Measurements from ENCODE around the gene RUVBL1. TPM values are rescaled to one million over a fixed set of nuclear protein-coding genes. Genes with fewer than 3 reads are reported as not detected.

The RUVBL1 gene
- total and polyA plus RNA-seq, 2 of the 4 experiments (the other 2 are of a cell fraction) = 68.7 to 83.3 TPM

DNA sequence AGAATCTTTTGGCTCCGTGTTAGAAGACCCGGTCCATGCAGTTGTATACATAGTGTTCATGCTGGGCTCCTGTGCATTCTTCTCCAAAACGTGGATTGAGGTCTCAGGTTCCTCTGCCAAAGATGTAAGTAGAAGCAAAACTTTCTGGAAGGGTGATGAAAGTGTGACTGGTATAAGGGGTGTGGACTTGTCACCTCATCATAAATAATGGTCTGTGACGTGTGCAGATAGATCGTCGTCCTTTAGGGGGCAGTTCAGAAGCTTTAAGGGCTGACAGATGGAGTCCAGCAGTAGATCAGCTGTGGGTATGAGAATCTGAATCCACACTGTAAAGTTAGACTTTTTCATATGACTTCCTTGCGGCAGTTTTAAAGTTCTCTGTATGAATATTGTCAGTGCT is 56.1 kb downstream of the RUVBL1 start:
- peaks cover 75% of the 10 kb centered on the region for H4K20me1 ChIP-seq (ENCODE audit: insufficient read depth, low read length)

More for the DNA sequence above, 56.1 kb downstream of the RUVBL1 start:
- no peak overlapping the region for H2AK5ac ChIP-seq (ENCODE audit: low read depth, low read length)
- H3K36me3 ChIP-seq (ENCODE audit: control insufficient read depth, insufficient read depth, low read length) = peaks cover 85% of the 10 kb centered on the region
- BruUV-seq (replicated peaks) = no TSS peak
- no peak overlapping the region for H3K4me3 ChIP-seq (ENCODE audit: insufficient read depth, low read depth, low read length)
- CTCF ChIA-PET = interaction anchor here (1.1 kb wide), 1 partner anchor 17 kb away, joined by 3 read pairs; no protein-coding TSS in a partner anchor
- no peak overlapping the region for H2BK20ac ChIP-seq (ENCODE audit: low read depth, low read length)
- no peaks in the 10 kb centered on the region for H3K9me3 ChIP-seq (ENCODE audit: control insufficient read depth, insufficient read depth, low read length)
- ATAC-seq (ENCODE audit: low read depth) = no peak
- no peak overlapping the region for H3K9ac ChIP-seq (ENCODE audit: low read depth, low read length)
- H3K27ac ChIP-seq (ENCODE audit: insufficient read depth, low read length) = no peak overlapping the region
- in situ Hi-C loops (cut with MboI; ENCODE audit: low sequenced_read_pairs) (no loop called here), dilution Hi-C loops (cut with HindIII; ENCODE audit: low sequenced_read_pairs, unreplicated experiment) (no loop called here), intact Hi-C loops (cut with micrococcal nuclease) (no loop called here)
- no peak overlapping the region for H3K4me2 ChIP-seq (ENCODE audit: low read depth, low read length)
- H3K23ac ChIP-seq (ENCODE audit: low read depth, low read length) = no peak overlapping the region
- no peak overlapping the region for H2AK9ac ChIP-seq (replicated peaks; ENCODE audit: low read depth, low read length, poor library complexity)
- no peak overlapping the region for H3K4ac ChIP-seq (ENCODE audit: low read depth, low read length)
- no peak overlapping the region for H4K8ac ChIP-seq (ENCODE audit: low read depth in 2 of 2, low read length in 2 of 2)
- no peak overlapping the region for H3K18ac ChIP-seq (ENCODE audit: low read depth, low read length)
- H3K56ac ChIP-seq (ENCODE audit: extremely low read depth, insufficient read depth, low read length) = no peak overlapping the region
- H2BK5ac ChIP-seq (ENCODE audit: low read depth, low read length, poor library complexity, severe bottlenecking) = no peak overlapping the region
- H3K14ac ChIP-seq (replicated peaks; ENCODE audit: low read depth, low read length) = no peak overlapping the region
- H3K27me3 ChIP-seq (ENCODE audit: control insufficient read depth, insufficient read depth, low read length) = no peaks in the 10 kb centered on the region
- H4K91ac ChIP-seq (ENCODE audit: insufficient read depth, low read depth, low read length) = no peak overlapping the region
- H3K79me1 ChIP-seq (ENCODE audit: low read depth in 1 of 2, low read length in 2 of 2) = peaks cover 55 to 81% of the 10 kb centered on the region in 2 experiments
- TF ChIP-seq NFE2L2 (IDR thresholded peaks at IDR 0.05; ENCODE audit: low read depth, low read length) = no peak
- TF ChIP-seq BHLHE40 (IDR thresholded peaks at IDR 0.05; ENCODE audit: low read depth, low read length) = no peak
- TF ChIP-seq CHD1 (IDR thresholded peaks at IDR 0.05; ENCODE audit: low read depth, low read length) = no peak
- no peak for TF ChIP-seq RAD21 (IDR thresholded peaks at IDR 0.05; ENCODE audit: low read length)
- TF ChIP-seq MAZ (IDR thresholded peaks at IDR 0.05; ENCODE audit: borderline replicate concordance, low read depth, low read length) = no peak
- TF ChIP-seq, protein P1, sequence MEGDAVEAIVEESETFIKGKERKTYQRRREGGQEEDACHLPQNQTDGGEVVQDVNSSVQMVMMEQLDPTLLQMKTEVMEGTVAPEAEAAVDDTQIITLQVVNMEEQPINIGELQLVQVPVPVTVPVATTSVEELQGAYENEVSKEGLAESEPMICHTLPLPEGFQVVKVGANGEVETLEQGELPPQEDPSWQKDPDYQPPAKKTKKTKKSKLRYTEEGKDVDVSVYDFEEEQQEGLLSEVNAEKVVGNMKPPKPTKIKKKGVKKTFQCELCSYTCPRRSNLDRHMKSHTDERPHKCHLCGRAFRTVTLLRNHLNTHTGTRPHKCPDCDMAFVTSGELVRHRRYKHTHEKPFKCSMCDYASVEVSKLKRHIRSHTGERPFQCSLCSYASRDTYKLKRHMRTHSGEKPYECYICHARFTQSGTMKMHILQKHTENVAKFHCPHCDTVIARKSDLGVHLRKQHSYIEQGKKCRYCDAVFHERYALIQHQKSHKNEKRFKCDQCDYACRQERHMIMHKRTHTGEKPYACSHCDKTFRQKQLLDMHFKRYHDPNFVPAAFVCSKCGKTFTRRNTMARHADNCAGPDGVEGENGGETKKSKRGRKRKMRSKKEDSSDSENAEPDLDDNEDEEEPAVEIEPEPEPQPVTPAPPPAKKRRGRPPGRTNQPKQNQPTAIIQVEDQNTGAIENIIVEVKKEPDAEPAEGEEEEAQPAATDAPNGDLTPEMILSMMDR (conservative IDR thresholded peaks at IDR 0.05; ENCODE audit: low read depth, low read length) = no peak
- no peak for TF ChIP-seq MXI1 (IDR thresholded peaks at IDR 0.05; ENCODE audit: borderline replicate concordance, low read depth, low read length)
- TF ChIP-seq RCOR1 (IDR thresholded peaks at IDR 0.05; ENCODE audit: insufficient replicate concordance, low read length) = no peak
- TF ChIP-seq, protein P2, sequence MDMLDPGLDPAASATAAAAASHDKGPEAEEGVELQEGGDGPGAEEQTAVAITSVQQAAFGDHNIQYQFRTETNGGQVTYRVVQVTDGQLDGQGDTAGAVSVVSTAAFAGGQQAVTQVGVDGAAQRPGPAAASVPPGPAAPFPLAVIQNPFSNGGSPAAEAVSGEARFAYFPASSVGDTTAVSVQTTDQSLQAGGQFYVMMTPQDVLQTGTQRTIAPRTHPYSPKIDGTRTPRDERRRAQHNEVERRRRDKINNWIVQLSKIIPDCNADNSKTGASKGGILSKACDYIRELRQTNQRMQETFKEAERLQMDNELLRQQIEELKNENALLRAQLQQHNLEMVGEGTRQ (IDR thresholded peaks at IDR 0.05; ENCODE audit: low read depth, low read length) = no peak
- TF ChIP-seq CEBPB (IDR thresholded peaks at IDR 0.05; ENCODE audit: low read depth, low read length) = no peak
- TF ChIP-seq SMC3 (IDR thresholded peaks at IDR 0.05; ENCODE audit: low read depth, low read length) = no peak
- TF ChIP-seq POLR2A (IDR thresholded peaks at IDR 0.05; ENCODE audit: low read depth, low read length) = no peak
- WGBS, 2 experiments (ENCODE audit: extremely low coverage in 2 of 2, insufficient read length in 1 of 2) = 75% methylated on average over 2 of the region's 7 CpGs; no CpG with 5 or more reads in 1 of the 2 experiments
- DNase-seq = no peak
- H3K4me1 ChIP-seq (ENCODE audit: control insufficient read depth, insufficient read depth, low read length) = peaks cover 3% of the 10 kb centered on the region
- H2AFZ ChIP-seq (replicated peaks; ENCODE audit: low read length, poor library complexity) = no peak overlapping the region
- H4K5ac ChIP-seq (ENCODE audit: low read depth, low read length) = no peak overlapping the region
- H2BK120ac ChIP-seq (ENCODE audit: low read depth, low read length) = no peak overlapping the region
- POLR2A ChIA-PET (ENCODE audit: unreplicated experiment) = no interaction called here
- no peak overlapping the region for H2BK15ac ChIP-seq (ENCODE audit: low read depth, low read length)
- H3K9me1 ChIP-seq (ENCODE audit: insufficient read depth, low read length) = peaks cover 8% of the 10 kb centered on the region

Measured in IMR-90 (cell line).